DOHH2 (cell line): ENCODE results near the gene IDNK.

ENCODE experiments used
- EZH2phosphoT487 ChIP-seq: fragments of 200-600 bp; sonication (generic); IDR thresholded peaks from 2 replicates; pipeline ENCODE4 v1.6.1; 2017; ENCODE audit warnings: borderline replicate concordance, mild to moderate bottlenecking, antibody characterized with exemption, low read length, moderate library complexity, mixed read lengths
- TF ChIP-seq, protein P1 (sequence below): fragments of 200-600 bp; sonication (generic); IDR thresholded peaks from one replicate; pipeline ENCODE4 v1.5.1; 2014; ENCODE audit warnings: antibody characterized with exemption, mild to moderate bottlenecking, low read depth, low read length; ENCODE audit not compliant: poor library complexity, severe bottlenecking

DNA sequence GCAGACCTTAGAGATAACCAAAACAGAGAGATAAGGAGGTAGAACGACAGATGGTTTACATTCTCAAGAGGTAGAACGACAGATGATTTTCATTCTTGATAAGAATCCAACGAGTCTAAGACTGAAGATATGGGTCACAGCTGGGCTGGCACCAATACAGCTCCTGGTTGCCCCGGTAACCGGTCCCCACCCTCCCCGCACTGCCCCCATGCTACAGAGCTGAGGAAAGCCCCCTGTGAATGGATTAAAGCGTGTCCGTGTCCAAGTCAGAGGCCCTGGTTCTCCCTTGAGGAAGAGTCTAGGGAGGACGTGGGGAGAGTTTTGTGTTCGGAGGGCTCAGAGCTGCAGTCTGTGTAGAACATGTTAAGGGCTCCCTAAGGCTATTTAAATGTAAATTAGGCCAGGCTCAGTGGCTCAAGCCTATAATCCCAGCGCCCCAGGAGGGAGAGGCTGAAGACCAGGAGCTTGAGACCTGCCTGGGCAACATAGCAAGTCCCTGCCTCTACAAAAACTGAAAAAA lies 8.1 kb downstream of the IDNK start:
- TF ChIP-seq EZH2phosphoT487 = no peak
- TF ChIP-seq, protein P1, sequence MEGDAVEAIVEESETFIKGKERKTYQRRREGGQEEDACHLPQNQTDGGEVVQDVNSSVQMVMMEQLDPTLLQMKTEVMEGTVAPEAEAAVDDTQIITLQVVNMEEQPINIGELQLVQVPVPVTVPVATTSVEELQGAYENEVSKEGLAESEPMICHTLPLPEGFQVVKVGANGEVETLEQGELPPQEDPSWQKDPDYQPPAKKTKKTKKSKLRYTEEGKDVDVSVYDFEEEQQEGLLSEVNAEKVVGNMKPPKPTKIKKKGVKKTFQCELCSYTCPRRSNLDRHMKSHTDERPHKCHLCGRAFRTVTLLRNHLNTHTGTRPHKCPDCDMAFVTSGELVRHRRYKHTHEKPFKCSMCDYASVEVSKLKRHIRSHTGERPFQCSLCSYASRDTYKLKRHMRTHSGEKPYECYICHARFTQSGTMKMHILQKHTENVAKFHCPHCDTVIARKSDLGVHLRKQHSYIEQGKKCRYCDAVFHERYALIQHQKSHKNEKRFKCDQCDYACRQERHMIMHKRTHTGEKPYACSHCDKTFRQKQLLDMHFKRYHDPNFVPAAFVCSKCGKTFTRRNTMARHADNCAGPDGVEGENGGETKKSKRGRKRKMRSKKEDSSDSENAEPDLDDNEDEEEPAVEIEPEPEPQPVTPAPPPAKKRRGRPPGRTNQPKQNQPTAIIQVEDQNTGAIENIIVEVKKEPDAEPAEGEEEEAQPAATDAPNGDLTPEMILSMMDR = no peak
